Spleen (tissue), 11 donors: ENCODE data around the gene DYDC1. TPM values are rescaled to one million over a fixed set of nuclear protein-coding genes. Genes with fewer than 3 reads are reported as not detected.

Experiments
- DNase-seq: peaks from one replicate; pipeline ENCODE4 v3.0.0-alpha.2; 2020
- H3K27ac ChIP-seq, 8 donors: fragments of 200-600 bp; sonication (generic) in 7 of 8; 1 replicate in 4 of 8; 2 replicates in 4 of 8; pipeline versions ENCODE4 v1.5.0 to v1.8.0; 2016 to 2021; ENCODE audit warnings: inconsistent platforms in 4 of 8, mild to moderate bottlenecking in 4 of 8, moderate library complexity in 1 of 8
- H3K27me3 ChIP-seq, 7 donors: fragments of 200-600 bp; sonication (generic) in 6 of 7; replicated peaks in 1 of 7; 1 replicate in 4 of 7; 2 replicates in 3 of 7; pipeline versions ENCODE4 v1.5.0 to v1.8.0; 2016 to 2021; ENCODE audit warnings: inconsistent platforms in 3 of 7, mild to moderate bottlenecking in 1 of 7
- H3K36me3 ChIP-seq, 6 donors: fragments of 200-600 bp; sonication (generic) in 5 of 6; 1 replicate in 4 of 6; 2 replicates in 2 of 6; pipeline versions ENCODE4 v1.5.0 to v1.8.0; 2016 to 2021; ENCODE audit warnings: inconsistent platforms in 2 of 6
- H3K4me1 ChIP-seq, 6 donors: fragments of 200-600 bp; sonication (generic) in 5 of 6; 1 replicate in 3 of 6; 2 replicates in 3 of 6; pipeline versions ENCODE4 v1.5.0 to v1.8.0; 2016 to 2021; ENCODE audit warnings: inconsistent platforms in 3 of 6
- H3K4me3 ChIP-seq, 8 donors: fragments of 200-600 bp; sonication (generic) in 7 of 8; 1 replicate in 4 of 8; 2 replicates in 4 of 8; pipeline versions ENCODE4 v1.5.0 to v1.8.0; 2016 to 2021; ENCODE audit warnings: inconsistent platforms in 4 of 8, mild to moderate bottlenecking in 4 of 8, moderate library complexity in 2 of 8
- H3K9me3 ChIP-seq, 8 donors: fragments of 200-600 bp; sonication (generic) in 7 of 8; 1 replicate in 4 of 8; 2 replicates in 4 of 8; pipeline versions ENCODE4 v1.5.0 to v1.8.0; 2016 to 2021; ENCODE audit warnings: inconsistent platforms in 4 of 8
- POLR2A ChIP-seq, 3 donors: fragments of 450-650 bp; IDR thresholded peaks; one replicate each; pipeline ENCODE4 v1.5.1; 2017; ENCODE audit warnings: antibody characterized with exemption in 3 of 3, mild to moderate bottlenecking in 1 of 3
- POLR2AphosphoS5 ChIP-seq, 3 donors: sonication (generic); formaldehyde crosslinking; IDR thresholded peaks; one replicate each; pipeline ENCODE4 v1.5.1; 2017; ENCODE audit warnings: antibody characterized with exemption in 3 of 3
- WGBS, 5 donors: extraction: QIAGEN DNeasy Blood & Tissue Kit in 3 of 5; methylation state at CpG; one replicate each; pipeline versions ENCODE4 v1.1.5 to v1.1.7; 2013 to 2018; 5-methylcytosine and 5-hydroxymethylcytosine counted together
- intact Hi-C: fragments of 100-400 bp; cut with DNase I; formaldehyde crosslinking; loops from one replicate; pipeline ENCODE4 v1.15.0; 2023; ENCODE audit warnings: low total_unique reads
- polyA plus RNA-seq, 3 donors: library from polyadenylated mRNA; stranded (reverse); fragments of 200-250 nt; gene quantifications; one replicate each; pipeline ENCODE4 v1.2.1, GENCODE V29; 2013
- total RNA-seq, 7 donors: library from RNA; depleted of rRNA in 3 of 7; stranded (reverse); fragments of >200 nt in 3 of 7; fragmentation: NEBNext Ultra II Directional in 4 of 7; extraction: Animal tissue kit (Norgen Biotek cat#: 25700) in 4 of 7; gene quantifications; one replicate each; pipeline versions ENCODE4 v1.1.0 to v1.2.1, GENCODE V29; 2016 to 2021
- TF ChIP-seq, protein P1 (sequence below), 11 experiments: fragments of 200-600 bp in 7 of 11; fragments of 450-650 bp in 4 of 11; sonication (generic) in 4 of 11; IDR thresholded peaks in 8 of 11; conservative IDR thresholded peaks in 3 of 11; 1 replicate in 7 of 11; 2 replicates in 4 of 11; pipeline versions ENCODE4 v1.4.0 to v1.8.0; 2016 to 2021; ENCODE audit warnings: antibody characterized with exemption in 11 of 11, inconsistent platforms in 4 of 11, mild to moderate bottlenecking in 1 of 11
- donor health status: healthy with polysubstance abuse.
- donor health status: DM: no; HTN: no; CAD: no; lungs with moderate emphysema.
- donor health status: DM: no; HTN: no; CAD: no.
- donor health status: Bipolar disorder and iron deficiency.
- donor health status: healthy.
- donor health status: DM: no; HTN: no; CAD: no.
- donor health status: DM: yes; HTN: yes; CAD: no.

DYDC1 gene
- total and polyA plus RNA-seq, 10 donors = not detected

GRCh38 chr10:80321183-80321582, 35.4 kb downstream of the DYDC1 start:
- Histone ChIP-seq H3K4me1 (no peaks in the 10 kb centered on the region), H3K27me3 (no peaks in the 10 kb centered on the region), H3K36me3 (no peaks in the 10 kb centered on the region), H3K4me3 (no peak overlapping the region), H3K9me3 (no peaks in the 10 kb centered on the region), H3K27ac (no peak overlapping the region)
- no peak for TF ChIP-seq POLR2A (IDR thresholded peaks at IDR 0.05)
- TF ChIP-seq POLR2AphosphoS5 (IDR thresholded peaks at IDR 0.05) = no peak
- TF ChIP-seq, protein P1, sequence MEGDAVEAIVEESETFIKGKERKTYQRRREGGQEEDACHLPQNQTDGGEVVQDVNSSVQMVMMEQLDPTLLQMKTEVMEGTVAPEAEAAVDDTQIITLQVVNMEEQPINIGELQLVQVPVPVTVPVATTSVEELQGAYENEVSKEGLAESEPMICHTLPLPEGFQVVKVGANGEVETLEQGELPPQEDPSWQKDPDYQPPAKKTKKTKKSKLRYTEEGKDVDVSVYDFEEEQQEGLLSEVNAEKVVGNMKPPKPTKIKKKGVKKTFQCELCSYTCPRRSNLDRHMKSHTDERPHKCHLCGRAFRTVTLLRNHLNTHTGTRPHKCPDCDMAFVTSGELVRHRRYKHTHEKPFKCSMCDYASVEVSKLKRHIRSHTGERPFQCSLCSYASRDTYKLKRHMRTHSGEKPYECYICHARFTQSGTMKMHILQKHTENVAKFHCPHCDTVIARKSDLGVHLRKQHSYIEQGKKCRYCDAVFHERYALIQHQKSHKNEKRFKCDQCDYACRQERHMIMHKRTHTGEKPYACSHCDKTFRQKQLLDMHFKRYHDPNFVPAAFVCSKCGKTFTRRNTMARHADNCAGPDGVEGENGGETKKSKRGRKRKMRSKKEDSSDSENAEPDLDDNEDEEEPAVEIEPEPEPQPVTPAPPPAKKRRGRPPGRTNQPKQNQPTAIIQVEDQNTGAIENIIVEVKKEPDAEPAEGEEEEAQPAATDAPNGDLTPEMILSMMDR (IDR thresholded peaks at IDR 0.05 in 8 of 11, conservative IDR thresholded peaks at IDR 0.05 in 3 of 11) = no peak
- no peak for DNase-seq
- 94 to 97% (median 96%) methylated on average over 5 of the region's 5 CpGs for WGBS, 5 donors
- intact Hi-C loops = no loop called here

DNA sequence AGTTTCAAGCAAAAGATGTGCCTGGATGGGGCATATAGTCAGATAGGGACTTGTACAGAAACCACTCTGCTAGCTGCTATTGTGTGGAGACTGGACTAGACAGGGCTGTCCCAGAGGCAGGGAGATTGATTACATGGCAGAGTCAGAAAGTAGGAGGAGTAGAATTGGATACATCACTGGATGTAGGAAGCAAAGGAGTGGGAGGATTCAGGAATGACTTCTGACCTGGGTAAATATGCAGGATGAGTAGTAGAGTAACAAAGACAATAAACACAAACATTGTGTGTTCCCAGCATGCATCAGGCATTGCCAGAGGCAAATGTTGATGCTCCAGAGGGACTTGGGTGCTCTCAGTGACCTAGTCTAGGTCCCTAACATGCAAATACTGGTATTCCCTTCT, 36.2 kb downstream of the DYDC1 start:
- intact Hi-C loops = no loop called here
- H3K27me3 ChIP-seq = no peaks in the 10 kb centered on the region
- no peak for DNase-seq
- TF ChIP-seq, protein P1 (IDR thresholded peaks at IDR 0.05 in 8 of 11, conservative IDR thresholded peaks at IDR 0.05 in 3 of 11) = no peak
- TF ChIP-seq POLR2AphosphoS5 (IDR thresholded peaks at IDR 0.05) (no peak), POLR2A (IDR thresholded peaks at IDR 0.05) (no peak)
- H3K9me3 ChIP-seq = no peaks in the 10 kb centered on the region
- no peaks in the 10 kb centered on the region for H3K4me1 ChIP-seq
- no peak overlapping the region for H3K27ac ChIP-seq
- no peak overlapping the region for H3K4me3 ChIP-seq
- no peaks in the 10 kb centered on the region for H3K36me3 ChIP-seq

DNA sequence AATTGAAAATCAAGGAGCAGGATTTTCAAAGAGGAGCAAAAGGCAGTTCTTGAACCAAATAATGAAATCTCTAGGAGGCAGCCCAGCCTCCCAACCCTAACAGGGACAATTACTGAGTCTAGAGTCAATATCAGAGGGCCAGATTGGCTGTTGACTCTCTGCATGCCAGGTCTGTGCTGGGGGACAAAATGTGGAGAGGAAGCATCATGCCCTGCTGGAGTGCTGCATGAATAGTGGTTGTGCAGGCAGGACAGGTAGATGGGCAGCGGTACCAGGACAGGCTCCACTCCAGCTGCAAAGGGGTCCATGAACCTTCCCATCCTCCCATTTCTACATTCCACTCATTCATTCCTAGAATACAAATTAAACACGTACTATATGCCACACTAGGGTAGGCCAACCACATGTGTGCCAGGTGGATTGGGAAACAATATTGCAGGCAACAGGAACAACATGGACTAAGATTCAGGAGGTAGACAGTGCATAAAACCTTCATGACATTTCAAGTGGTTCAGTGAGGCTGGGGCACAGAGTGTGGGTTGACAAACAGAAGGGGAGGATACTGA, 36.7 kb downstream of the DYDC1 start:
- Histone ChIP-seq H3K27ac (no peak overlapping the region), H3K4me3 (no peak overlapping the region), H3K9me3 (no peaks in the 10 kb centered on the region), H3K4me1 (no peaks in the 10 kb centered on the region), H3K36me3 (no peaks in the 10 kb centered on the region), H3K27me3 (no peaks in the 10 kb centered on the region)
- intact Hi-C loops = no loop called here
- TF ChIP-seq POLR2A (IDR thresholded peaks at IDR 0.05) = no peak
- no peak for TF ChIP-seq POLR2AphosphoS5 (IDR thresholded peaks at IDR 0.05)
- TF ChIP-seq, protein P1 (IDR thresholded peaks at IDR 0.05 in 8 of 11, conservative IDR thresholded peaks at IDR 0.05 in 3 of 11) = no peak
- DNase-seq = no peak
- WGBS, 5 donors = 85 to 97% (median 95%) methylated on average over 2 of the region's 2 CpGs

- no peaks in the 10 kb centered on the region for H3K36me3 ChIP-seq
- H3K27ac ChIP-seq = no peak overlapping the region
- WGBS, 5 donors = 86 to 98% (median 91%) methylated on average over 2 of the region's 2 CpGs
- no peak for DNase-seq
- intact Hi-C loops = no loop called here
- no peaks in the 10 kb centered on the region for H3K4me1 ChIP-seq
- TF ChIP-seq, protein P1 (IDR thresholded peaks at IDR 0.05 in 8 of 11, conservative IDR thresholded peaks at IDR 0.05 in 3 of 11) = no peak
- TF ChIP-seq POLR2A (IDR thresholded peaks at IDR 0.05) = no peak
- TF ChIP-seq POLR2AphosphoS5 (IDR thresholded peaks at IDR 0.05) = no peak
- H3K9me3 ChIP-seq = no peaks in the 10 kb centered on the region
- no peak overlapping the region for H3K4me3 ChIP-seq
- H3K27me3 ChIP-seq = no peaks in the 10 kb centered on the region
Measured at GRCh38 chr10:80319318-80319717, 37.2 kb downstream of the DYDC1 start.
